Sigmoid colon (tissue), 7 donors: ENCODE measurements around the gene CCDC137. TPM values are rescaled to one million over a fixed set of nuclear protein-coding genes. Genes with fewer than 3 reads are reported as not detected.

ENCODE experiments used
- DNase-seq: peaks from one replicate; pipeline ENCODE4 v3.0.0-alpha.2; 2019
- H3K27ac ChIP-seq, 4 donors: fragments of 200-600 bp; sonication (generic); one replicate each; pipeline ENCODE4 v1.5.1; 2016 to 2019; ENCODE audit warnings: mild to moderate bottlenecking in 1 of 4
- H3K27me3 ChIP-seq, 3 donors: fragments of 200-600 bp; sonication (generic); one replicate each; pipeline ENCODE4 v1.5.1; 2019; ENCODE audit warnings: mild to moderate bottlenecking in 1 of 3
- H3K36me3 ChIP-seq, 4 donors: fragments of 200-600 bp; sonication (generic); one replicate each; pipeline ENCODE4 v1.5.1; 2016 to 2019
- H3K4me1 ChIP-seq, 4 donors: fragments of 200-600 bp; sonication (generic); one replicate each; pipeline ENCODE4 v1.5.1; 2017 to 2019
- H3K4me3 ChIP-seq, 4 donors: fragments of 200-600 bp; sonication (generic); one replicate each; pipeline ENCODE4 v1.5.1; 2017 to 2019; ENCODE audit warnings: mild to moderate bottlenecking in 2 of 4, moderate library complexity in 1 of 4
- H3K9me3 ChIP-seq, 4 donors: fragments of 200-600 bp in 3 of 4; sonication (generic) in 3 of 4; one replicate each; pipeline versions ENCODE4 v1.5.1 to v1.6.1; 2013 to 2019
- CTCF ChIP-seq, 4 experiments: fragments of 450-650 bp in 3 of 4; fragments of 200-600 bp in 1 of 4; IDR thresholded peaks; one replicate each; pipeline ENCODE4 v1.5.1; 2016 to 2019; ENCODE audit warnings: antibody characterized with exemption in 4 of 4, mild to moderate bottlenecking in 3 of 4, moderate library complexity in 2 of 4
- EP300 ChIP-seq, 4 donors: sonication (generic); formaldehyde crosslinking; IDR thresholded peaks; one replicate each; pipeline ENCODE4 v1.6.1; 2017; ENCODE audit warnings: antibody characterized with exemption in 4 of 4
- POLR2A ChIP-seq, 2 donors: fragments of 450-650 bp; IDR thresholded peaks; one replicate each; pipeline ENCODE4 v1.6.1; 2016; ENCODE audit warnings: antibody characterized with exemption in 2 of 2, mild to moderate bottlenecking in 2 of 2, moderate library complexity in 2 of 2
- POLR2AphosphoS5 ChIP-seq, 4 donors: sonication (generic); formaldehyde crosslinking; IDR thresholded peaks; one replicate each; pipeline ENCODE4 v1.6.1; 2017; ENCODE audit warnings: antibody characterized with exemption in 4 of 4
- WGBS, 2 donors: extraction: QIAGEN DNeasy Blood & Tissue Kit; methylation state at CpG; one replicate each; pipeline ENCODE4 v1.1.7; 2013; 5-methylcytosine and 5-hydroxymethylcytosine counted together
- intact Hi-C: fragments of 100-400 bp; cut with DNase I; formaldehyde crosslinking; loops from one replicate; pipeline ENCODE4 v1.15.1; 2023
- polyA plus RNA-seq, 3 donors: library from polyadenylated mRNA; stranded (reverse); fragments of 200-250 nt; gene quantifications; one replicate each; pipeline ENCODE4 v1.2.3, GENCODE V29; 2013
- total RNA-seq, 4 donors: library from RNA; depleted of rRNA; stranded (reverse); fragments of >200 nt; gene quantifications; one replicate each; pipeline ENCODE4 v1.1.0, GENCODE V29; 2016
- donor health status: healthy with polysubstance abuse.
- donor health status: Bipolar disorder and iron deficiency.
- donor health status: healthy.

CCDC137 gene
- total and polyA plus RNA-seq, 7 donors, result 5.5 to 31.1 (median 9.5) TPM

DNA sequence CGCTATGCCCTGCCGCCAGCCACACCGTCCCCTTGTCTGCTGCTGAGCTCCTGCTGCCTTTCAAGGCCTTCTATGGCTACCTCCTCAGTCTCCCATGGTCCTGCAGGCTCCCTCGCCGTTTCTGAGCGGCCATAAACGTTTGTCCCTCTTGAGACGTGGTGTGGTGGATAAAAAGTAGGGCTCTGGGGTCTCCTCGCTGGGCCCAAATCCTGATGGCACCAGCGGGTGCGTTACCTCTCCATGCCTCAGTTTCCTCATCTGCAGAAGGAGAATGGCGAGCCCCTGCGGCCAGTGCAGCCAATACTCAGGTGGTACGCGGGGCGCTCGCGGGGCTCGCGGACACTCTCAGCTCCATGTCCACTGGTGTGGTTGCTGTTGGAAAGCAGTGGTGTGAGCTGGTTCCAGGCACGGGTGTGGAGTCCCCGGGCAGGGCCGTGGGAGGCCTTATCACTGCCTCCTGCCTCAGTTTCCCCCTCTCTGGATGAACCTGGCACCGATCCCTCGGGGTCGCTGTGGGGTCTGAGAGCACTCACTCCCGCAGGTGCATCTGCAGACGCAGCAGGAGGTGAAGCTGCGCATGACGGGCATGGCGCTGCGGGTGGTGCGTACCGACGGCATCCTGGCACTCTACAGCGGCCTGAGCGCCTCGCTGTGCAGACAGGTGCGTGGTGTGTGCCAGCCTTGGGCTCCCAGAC is 48.0 kb downstream of the CCDC137 start:
- Histone ChIP-seq H3K27ac (no peak overlapping the region), H3K4me1 (peaks cover 0 to 37% (median 33%) of the 10 kb centered on the region in 4 donors), H3K9me3 (no peaks in the 10 kb centered on the region), H3K4me3 (no peak overlapping the region), H3K27me3 (peaks cover 0 to 13% (median 0%) of the 10 kb centered on the region in 3 donors), H3K36me3 (no peaks in the 10 kb centered on the region)
- WGBS, 2 donors, result 90 to 96% methylated on average over 39 of the region's 39 CpGs
- DNase-seq, result peak; percentile 61
- TF ChIP-seq CTCF (IDR thresholded peaks at IDR 0.05) (no peak), POLR2A (IDR thresholded peaks at IDR 0.05) (no peak), EP300 (IDR thresholded peaks at IDR 0.05) (no peak), POLR2AphosphoS5 (IDR thresholded peaks at IDR 0.05) (no peak)
- intact Hi-C loops, result no loop called here

GRCh38 chr17:81715107-81715871 is 48.8 kb downstream of the CCDC137 start:
- 92 to 93% methylated on average over 32 of the region's 32 CpGs for WGBS, 2 donors
- intact Hi-C loops, result no loop called here
- peak; percentile 67 for DNase-seq
- Histone ChIP-seq H3K27me3 (peaks cover 0 to 10% (median 0%) of the 10 kb centered on the region in 3 donors), H3K9me3 (no peaks in the 10 kb centered on the region), H3K36me3 (no peaks in the 10 kb centered on the region), H3K27ac (no peak overlapping the region), H3K4me3 (no peak overlapping the region), H3K4me1 (peaks cover 0 to 35% (median 32%) of the 10 kb centered on the region in 4 donors)
- TF ChIP-seq POLR2AphosphoS5 (IDR thresholded peaks at IDR 0.05) (no peak), EP300 (IDR thresholded peaks at IDR 0.05) (no peak), POLR2A (IDR thresholded peaks at IDR 0.05) (no peak), CTCF (IDR thresholded peaks at IDR 0.05) (no peak)

DNA sequence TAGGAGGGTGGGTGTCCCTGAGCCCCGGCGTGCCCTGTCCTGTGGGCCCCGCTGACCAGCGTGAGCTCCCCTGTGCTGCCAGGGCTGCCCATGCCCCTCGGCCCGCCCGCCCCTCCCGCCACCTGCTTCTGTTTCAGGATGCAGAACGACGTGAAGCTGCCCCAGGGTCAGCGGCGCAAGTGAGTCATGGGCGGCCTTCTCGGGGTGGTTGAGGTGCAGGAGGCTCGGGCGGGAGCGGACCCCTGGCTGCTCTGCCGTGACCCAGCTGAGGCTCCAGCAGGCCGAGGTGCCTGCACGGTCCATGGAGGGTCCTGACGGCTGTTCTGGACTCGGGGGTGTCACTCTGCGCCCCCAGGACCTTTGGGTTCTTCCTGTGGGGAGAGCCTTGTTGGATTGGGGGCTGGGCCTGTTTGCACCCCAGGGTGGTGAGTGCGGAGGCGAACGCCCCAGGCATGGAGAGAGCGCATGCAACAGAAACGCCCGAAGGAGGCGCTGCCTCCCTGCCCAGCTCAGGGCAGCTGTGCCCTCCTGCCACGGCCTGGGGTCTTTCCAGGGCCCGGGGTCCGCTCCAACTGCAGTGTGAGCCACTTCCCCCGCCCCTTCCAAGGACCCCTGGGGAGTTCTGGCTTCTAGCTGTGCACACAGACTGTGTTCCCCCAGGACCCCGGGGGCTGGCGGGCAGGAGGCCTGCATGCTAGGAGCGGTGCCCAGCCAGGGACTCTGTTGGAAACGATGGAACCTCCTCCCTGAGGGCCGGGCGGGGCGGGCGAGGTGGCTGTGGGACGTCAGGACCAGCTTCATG is 49.5 kb downstream of the CCDC137 start:
- Histone ChIP-seq H3K27me3 (peaks cover 0 to 2% (median 0%) of the 10 kb centered on the region in 3 donors), H3K4me1 (peaks cover 0 to 27% (median 24%) of the 10 kb centered on the region in 4 donors), H3K27ac (no peak overlapping the region), H3K9me3 (no peaks in the 10 kb centered on the region), H3K4me3 (no peak overlapping the region), H3K36me3 (no peaks in the 10 kb centered on the region)
- DNase-seq, result no peak
- intact Hi-C loops, result no loop called here
- 88 to 93% methylated on average over 43 of the region's 43 CpGs for WGBS, 2 donors
- TF ChIP-seq CTCF (IDR thresholded peaks at IDR 0.05), result no peak
- TF ChIP-seq EP300 (IDR thresholded peaks at IDR 0.05), result no peak
- no peak for TF ChIP-seq POLR2AphosphoS5 (IDR thresholded peaks at IDR 0.05)
- TF ChIP-seq POLR2A (IDR thresholded peaks at IDR 0.05), result no peak

GRCh38 chr17:81716674-81716996 is 50.1 kb downstream of the CCDC137 start:
- H3K27me3 ChIP-seq, result no peaks in the 10 kb centered on the region
- no peak overlapping the region for H3K27ac ChIP-seq
- intact Hi-C loops, result no loop called here
- H3K36me3 ChIP-seq, result no peaks in the 10 kb centered on the region
- H3K4me1 ChIP-seq, result peaks cover 0 to 21% (median 19%) of the 10 kb centered on the region in 4 donors
- no peaks in the 10 kb centered on the region for H3K9me3 ChIP-seq
- 90 to 94% methylated on average over 12 of the region's 12 CpGs for WGBS, 2 donors
- H3K4me3 ChIP-seq, result no peak overlapping the region
- peak; percentile 61 for DNase-seq
- TF ChIP-seq POLR2AphosphoS5 (IDR thresholded peaks at IDR 0.05) (no peak), CTCF (IDR thresholded peaks at IDR 0.05) (no peak)
